ENCODE measurements around the gene PPT2. TPM values are rescaled to one million over a fixed set of nuclear protein-coding genes. Genes with fewer than 3 reads are reported as not detected.
"Not testable (repeated sequence)": the region's sequence is repeated elsewhere in the genome, so short reads cannot be mapped to it uniquely, and the experiment has no call there.

The PPT2 gene
- total RNA-seq, 2 experiments from 2014 or later = 9.9 to 10.1 TPM

DNA sequence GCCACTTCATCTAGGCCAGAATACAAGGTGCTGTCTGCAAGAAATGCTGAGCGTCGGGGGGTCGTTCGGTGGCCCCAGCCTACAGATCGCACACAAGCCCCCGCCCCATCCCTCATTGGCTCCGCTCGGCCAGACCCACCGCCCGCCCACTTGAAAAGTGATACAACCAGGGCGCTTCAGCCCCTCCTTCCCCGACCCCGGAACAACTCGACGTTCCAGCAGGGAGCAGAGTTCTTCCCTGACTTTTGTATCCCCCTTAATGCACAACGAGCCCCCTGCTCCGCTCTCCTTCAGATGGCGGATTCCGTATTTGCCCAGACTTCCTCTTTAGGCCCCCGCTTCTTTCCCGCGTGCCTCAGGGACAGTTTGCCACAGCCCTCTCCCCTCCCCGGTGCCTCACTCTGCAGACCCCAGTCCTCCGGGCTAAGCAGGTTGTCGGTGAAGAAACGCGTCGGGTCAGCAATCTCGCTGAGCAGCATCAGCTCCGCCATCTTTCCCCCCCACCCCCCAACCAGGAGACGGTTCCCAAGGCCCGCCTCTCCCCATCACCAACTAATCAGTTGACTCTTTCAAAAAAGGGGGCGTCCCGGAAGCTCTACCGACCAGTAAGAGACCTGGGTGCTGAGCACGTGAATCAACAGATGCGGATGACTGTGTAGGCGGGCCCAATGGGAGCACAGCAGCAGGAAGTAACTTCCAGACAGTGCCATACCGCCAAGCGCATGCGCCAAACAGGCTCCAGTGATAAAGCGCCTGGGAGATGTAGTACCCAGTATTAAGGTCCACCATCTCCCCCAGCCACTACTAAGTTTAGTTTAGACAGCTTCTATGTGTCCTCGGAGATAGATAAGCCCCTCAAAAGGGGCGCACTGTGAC, 26.0 kb upstream of the PPT2 start, which contains the start of gene ATF6B:
TSS of gene ATF6B (minus strand) at position 530 of the 876 bp plus-strand sequence. CDS start at position 491, 39 bp downstream.
- Mint-ChIP-seq H3K27ac (peak within 1 kb of the TSS; percentile 98), H3K36me3 (ENCODE audit: low read depth) (peaks cover 18% of the 10 kb centered on the region), H3K4me1 (peaks cover 39% of the 10 kb centered on the region), H3K9me3 (ENCODE audit: low read depth) (no peaks in the 10 kb centered on the region), H3K27me3 (no peaks in the 10 kb centered on the region), H3K4me3 (peak within 1 kb of the TSS; percentile 99)
- POLR2A ChIA-PET = interaction anchor here (0.6 to 2.2 kb wide), 11 partner anchors 9 to 844 kb away, joined by 3 to 8 read pairs (median 3); partner anchors contain the start of gene EHMT2
- intact Hi-C loops (cut with DNase I, micrococcal nuclease) = loop anchor here (1.0 to 10.0 kb wide), 5 partner anchors 50 to 725 kb away; partner anchors contain the start of genes ATP6V1G2 (in 1 of the 2), DDX39B (in 1 of the 2), EHMT2 (in 1 of the 2) and NFKBIL1 (in 1 of the 2)
- DNase-seq (peak; percentile 99), ATAC-seq (peak; percentile 91)
- CTCF ChIA-PET = interaction anchor here (0.6 to 4.2 kb wide), 6 partner anchors 8 to 1946 kb away, joined by 3 to 36 read pairs (median 4); no protein-coding TSS in a partner anchor

DNA sequence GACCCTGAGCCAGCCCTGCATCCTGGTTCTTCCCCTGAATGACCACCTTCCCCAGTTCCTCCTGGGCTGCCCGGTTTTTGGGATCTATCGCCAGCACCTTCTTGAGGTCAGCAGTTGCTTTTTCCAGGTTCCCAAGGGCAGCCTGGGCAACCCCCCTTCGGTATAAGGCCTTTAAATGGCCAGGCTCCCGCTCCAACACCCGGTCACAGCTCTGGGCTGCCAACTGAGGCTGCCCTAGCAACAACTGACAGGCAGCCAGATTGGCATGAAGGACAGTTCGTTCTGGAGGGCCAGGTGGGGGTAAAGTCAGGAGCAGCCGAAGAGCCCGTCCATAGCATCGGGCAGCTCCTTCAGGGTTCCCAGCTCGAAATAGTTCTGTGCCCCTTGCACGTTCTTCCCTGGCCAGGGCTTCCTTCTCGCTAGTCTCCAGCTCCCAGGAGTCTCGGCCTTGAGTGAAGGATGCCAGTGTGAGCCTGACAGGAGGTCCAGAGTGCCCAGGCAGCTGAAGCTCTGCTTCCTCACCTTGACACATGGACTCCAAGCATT, 25.1 kb upstream of the PPT2 start:
- Mint-ChIP-seq H3K4me1 (peaks cover 39% of the 10 kb centered on the region), H3K9me3 (ENCODE audit: low read depth) (no peaks in the 10 kb centered on the region), H3K36me3 (ENCODE audit: low read depth) (peaks cover 16% of the 10 kb centered on the region), H3K27me3 (no peaks in the 10 kb centered on the region), H3K27ac (peak overlapping the region; percentile 98), H3K4me3 (peak overlapping the region; percentile 99)
- no peak for ATAC-seq
- intact Hi-C loops (cut with DNase I, micrococcal nuclease) = loop anchor here (1.0 to 10.0 kb wide), 5 partner anchors 49 to 724 kb away; partner anchors contain the start of genes ATP6V1G2 (in 1 of the 2), DDX39B (in 1 of the 2), EHMT2 (in 1 of the 2) and NFKBIL1 (in 1 of the 2)
- ChIA-PET CTCF (interaction anchor here (0.6 to 4.2 kb wide), 7 partner anchors 11 to 81 kb away, joined by 3 to 36 read pairs (median 4); partner anchors contain the start of gene GPSM3), POLR2A (interaction anchor here (0.7 to 2.2 kb wide), 5 partner anchors 20 to 294 kb away, joined by 3 to 8 read pairs (median 4); partner anchors contain the start of gene EHMT2)
- no peak for DNase-seq

DNA sequence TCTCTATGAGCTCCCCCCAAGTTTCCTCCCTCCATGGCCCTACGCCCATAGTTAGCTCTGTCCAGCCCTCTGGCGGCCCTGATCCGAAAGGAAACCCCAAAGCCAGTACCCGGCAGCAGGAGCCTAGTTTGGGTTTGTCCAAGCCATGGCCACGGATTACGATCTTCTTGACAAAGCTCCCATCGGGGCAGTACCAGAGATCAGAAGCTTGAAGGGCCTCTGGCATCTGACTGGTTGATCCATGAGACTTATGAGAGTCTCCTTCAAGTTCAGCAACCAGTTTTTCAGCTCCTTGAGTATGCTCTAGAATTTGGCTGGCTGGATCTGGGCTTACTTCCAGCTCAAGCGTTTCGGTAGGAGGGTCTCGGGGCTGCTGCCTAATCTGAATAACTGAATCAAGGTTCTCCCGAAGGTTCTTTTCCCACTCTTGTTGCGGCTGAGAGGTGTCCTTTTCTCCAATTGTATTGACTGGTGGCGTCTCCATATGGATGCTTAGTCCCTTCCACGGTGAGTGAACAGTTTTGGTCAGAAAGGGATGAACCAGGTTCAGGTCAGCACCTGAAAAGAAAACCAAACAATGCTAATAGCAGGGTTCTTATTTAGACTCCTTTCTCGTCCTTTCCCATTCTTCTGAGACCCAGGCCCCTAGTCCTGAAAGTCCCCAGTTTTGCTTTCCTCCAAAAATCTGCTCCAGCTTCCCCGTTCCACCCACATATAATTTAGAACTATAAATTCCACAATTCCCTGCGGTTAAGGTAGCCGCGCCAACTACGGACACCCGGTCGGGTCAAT, 24.4 kb upstream of the PPT2 start:
- no peaks in the 10 kb centered on the region for H3K27me3 Mint-ChIP-seq
- no peaks in the 10 kb centered on the region for H3K9me3 Mint-ChIP-seq (ENCODE audit: low read depth)
- H3K27ac Mint-ChIP-seq = peak overlapping the region; percentile 97
- POLR2A ChIA-PET = interaction anchor here (2.2 kb wide), 1 partner anchor 48 kb away, joined by 4 read pairs; no protein-coding TSS in a partner anchor
- DNase-seq (no peak), ATAC-seq (no peak)
- peak overlapping the region; percentile 99 for H3K4me3 Mint-ChIP-seq
- CTCF ChIA-PET = interaction anchor here (0.6 to 4.2 kb wide), 9 partner anchors 12 to 82 kb away, joined by 3 to 36 read pairs (median 4); partner anchors contain the start of gene GPSM3
- intact Hi-C loops (cut with DNase I, micrococcal nuclease) = loop anchor here (1.0 to 10.0 kb wide), 10 partner anchors 19 to 715 kb away; partner anchors contain the start of genes PPT2 (in 2 of the 2), ATP6V1G2 (in 1 of the 2), DDX39B (in 1 of the 2) and DXO (in 1 of the 2)
- H3K36me3 Mint-ChIP-seq (ENCODE audit: low read depth) = peaks cover 12% of the 10 kb centered on the region
- H3K4me1 Mint-ChIP-seq = peaks cover 36% of the 10 kb centered on the region

DNA sequence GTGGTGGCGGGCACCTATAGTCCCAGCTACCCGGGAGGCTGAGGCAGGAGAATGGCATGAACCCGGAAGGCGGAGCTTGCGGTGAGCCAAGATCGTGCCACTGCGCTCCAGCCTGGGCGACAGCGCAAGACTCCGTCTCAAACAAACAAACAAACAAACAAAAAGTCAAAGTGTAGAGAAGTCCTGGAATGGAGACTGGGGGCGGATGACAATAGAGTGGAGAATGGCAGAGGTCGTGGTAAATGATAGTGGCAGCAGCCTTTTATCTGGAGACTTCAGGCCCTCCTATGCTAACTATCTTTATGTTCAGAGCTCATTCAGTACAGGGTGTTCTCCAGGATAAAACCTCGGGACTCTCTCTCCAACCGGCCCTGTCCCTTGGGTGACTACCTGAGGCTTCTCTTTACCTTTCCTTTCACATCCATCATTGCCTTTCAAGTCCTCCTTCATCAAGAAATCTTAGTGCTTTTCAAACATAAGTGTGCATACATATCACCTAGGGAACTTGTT, 22.4 kb upstream of the PPT2 start:
- DNase-seq (no peak), ATAC-seq (no peak)
- intact Hi-C loops (cut with DNase I, micrococcal nuclease) = loop anchor here in 1 of 2 experiments (2.0 kb wide), 1 partner anchor 713 kb away; the partner anchor contains the start of gene PSMB8
- CTCF ChIA-PET = interaction anchor here (0.8 to 2.0 kb wide), 6 partner anchors 9 to 64 kb away, joined by 3 to 6 read pairs (median 4); partner anchors contain the start of gene PRRT1
- Mint-ChIP-seq H3K4me1 (peaks cover 28% of the 10 kb centered on the region), H3K4me3 (no peak overlapping the region), H3K27ac (no peak overlapping the region), H3K36me3 (ENCODE audit: low read depth) (peaks cover 3% of the 10 kb centered on the region), H3K27me3 (no peaks in the 10 kb centered on the region), H3K9me3 (ENCODE audit: low read depth) (no peaks in the 10 kb centered on the region)
- POLR2A ChIA-PET = no interaction called here

DNA sequence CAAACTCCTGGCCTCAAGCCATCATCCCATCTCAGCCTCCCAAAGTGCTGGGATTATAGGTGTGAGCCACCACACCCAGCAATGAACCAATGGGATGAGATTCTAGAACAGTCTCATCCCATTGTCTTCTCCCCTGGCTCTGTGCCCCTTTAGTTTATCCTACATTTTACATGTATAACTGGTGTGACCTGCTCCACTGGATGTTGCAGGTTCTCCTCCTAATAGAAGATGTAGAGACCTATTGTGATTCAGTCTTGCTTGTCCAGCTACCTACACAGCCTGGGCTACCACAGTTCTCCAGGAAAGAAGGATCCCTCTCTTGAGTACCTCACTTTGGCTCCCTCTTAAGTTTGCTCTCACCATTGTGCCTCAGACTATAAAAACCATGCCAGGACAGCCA, 21.8 kb upstream of the PPT2 start:
- Mint-ChIP-seq H3K27me3 (no peaks in the 10 kb centered on the region), H3K27ac (no peak overlapping the region), H3K36me3 (ENCODE audit: low read depth) (peaks cover under 1% of the 10 kb centered on the region), H3K4me3 (no peak overlapping the region), H3K9me3 (ENCODE audit: low read depth) (no peaks in the 10 kb centered on the region), H3K4me1 (peaks cover 22% of the 10 kb centered on the region)
- ATAC-seq (no peak), DNase-seq (no peak)
- ChIA-PET POLR2A (no interaction called here), CTCF (interaction anchor here (0.8 to 1.4 kb wide), 3 partner anchors 8 to 20 kb away, joined by 3 to 5 read pairs (median 3); partner anchors contain the start of gene PRRT1)
- intact Hi-C loops (cut with DNase I, micrococcal nuclease) = no loop called here

DNA sequence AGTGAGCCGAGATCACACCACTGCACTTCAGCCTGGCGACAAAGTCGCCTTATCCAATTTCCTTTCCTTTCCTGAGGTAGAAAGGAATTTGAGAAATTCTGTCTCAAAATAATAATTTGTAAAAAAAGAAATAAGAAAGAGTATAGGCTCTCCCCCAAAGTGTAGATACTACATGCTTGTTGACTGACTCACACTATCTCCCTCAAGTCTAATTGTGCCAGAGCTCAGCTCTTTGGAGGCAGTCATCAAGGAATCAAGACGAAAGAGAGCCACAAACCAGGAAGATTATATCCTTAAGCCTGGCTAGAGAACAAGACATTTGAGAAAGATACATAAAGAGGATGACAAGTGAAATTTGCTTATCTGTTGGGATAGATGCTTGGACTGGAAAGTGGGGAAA, 20.2 kb upstream of the PPT2 start:
- POLR2A ChIA-PET = no interaction called here
- CTCF ChIA-PET = no interaction called here
- intact Hi-C loops (cut with DNase I, micrococcal nuclease) = no loop called here
- no peak for ATAC-seq
- peaks cover 13% of the 10 kb centered on the region for H3K4me1 Mint-ChIP-seq
- H3K27ac Mint-ChIP-seq = no peak overlapping the region
- H3K4me3 Mint-ChIP-seq = no peak overlapping the region
- H3K36me3 Mint-ChIP-seq (ENCODE audit: low read depth) = no peaks in the 10 kb centered on the region
- no peak for DNase-seq
- H3K27me3 Mint-ChIP-seq = no peaks in the 10 kb centered on the region
- no peaks in the 10 kb centered on the region for H3K9me3 Mint-ChIP-seq (ENCODE audit: low read depth)

DNA sequence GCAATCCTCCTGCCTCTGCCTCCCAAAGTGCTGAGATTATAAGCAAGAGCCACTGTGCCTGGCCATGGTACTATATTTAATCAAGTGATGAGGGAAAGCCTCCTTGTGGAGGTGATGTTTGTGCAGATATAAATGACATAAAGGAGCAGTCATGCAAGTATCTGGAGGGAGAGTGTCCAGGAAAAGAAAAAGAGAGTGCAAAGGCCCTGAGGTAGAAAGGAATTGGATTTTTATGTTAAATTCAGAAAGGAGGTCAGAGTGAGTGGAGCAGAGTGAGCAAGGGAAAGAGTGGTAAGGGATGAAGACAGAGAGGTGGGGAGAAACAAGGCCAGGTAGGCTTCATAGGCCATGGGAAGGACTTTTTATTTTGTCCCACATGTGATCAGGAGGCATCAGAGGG, 16.5 kb upstream of the PPT2 start:
- POLR2A ChIA-PET = no interaction called here
- Mint-ChIP-seq H3K27me3 (no peaks in the 10 kb centered on the region), H3K4me3 (no peak overlapping the region), H3K9me3 (ENCODE audit: low read depth) (no peaks in the 10 kb centered on the region), H3K36me3 (ENCODE audit: low read depth) (no peaks in the 10 kb centered on the region), H3K27ac (no peak overlapping the region), H3K4me1 (no peaks in the 10 kb centered on the region)
- ATAC-seq (no peak), DNase-seq (no peak)
- intact Hi-C loops (cut with DNase I, micrococcal nuclease) = no loop called here
- CTCF ChIA-PET = interaction anchor here (1.3 to 1.8 kb wide), 2 partner anchors 11 to 18 kb away, joined by 4 to 5 read pairs; no protein-coding TSS in a partner anchor

DNA sequence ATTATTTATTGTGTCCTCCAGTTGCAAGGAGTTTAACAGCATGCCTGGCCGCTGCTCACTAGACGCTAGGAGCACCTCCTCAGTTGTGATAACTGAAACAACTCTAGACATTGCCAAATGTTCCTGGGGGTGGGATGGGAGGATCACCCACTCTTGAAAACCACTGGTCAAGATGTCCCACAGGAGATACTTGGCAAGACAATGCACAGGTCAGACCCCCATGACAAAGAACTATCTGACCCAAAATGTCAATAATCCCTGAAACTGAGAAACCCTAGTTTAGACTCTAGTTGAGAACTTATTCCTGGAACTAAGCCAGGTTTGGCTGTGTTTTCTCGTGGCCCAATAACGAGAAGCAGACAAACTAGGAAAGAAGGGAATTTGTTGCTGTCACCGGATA, 14.4 kb upstream of the PPT2 start:
- intact Hi-C loops (cut with DNase I, micrococcal nuclease) = no loop called here
- H3K4me3 Mint-ChIP-seq = no peak overlapping the region

DNA sequence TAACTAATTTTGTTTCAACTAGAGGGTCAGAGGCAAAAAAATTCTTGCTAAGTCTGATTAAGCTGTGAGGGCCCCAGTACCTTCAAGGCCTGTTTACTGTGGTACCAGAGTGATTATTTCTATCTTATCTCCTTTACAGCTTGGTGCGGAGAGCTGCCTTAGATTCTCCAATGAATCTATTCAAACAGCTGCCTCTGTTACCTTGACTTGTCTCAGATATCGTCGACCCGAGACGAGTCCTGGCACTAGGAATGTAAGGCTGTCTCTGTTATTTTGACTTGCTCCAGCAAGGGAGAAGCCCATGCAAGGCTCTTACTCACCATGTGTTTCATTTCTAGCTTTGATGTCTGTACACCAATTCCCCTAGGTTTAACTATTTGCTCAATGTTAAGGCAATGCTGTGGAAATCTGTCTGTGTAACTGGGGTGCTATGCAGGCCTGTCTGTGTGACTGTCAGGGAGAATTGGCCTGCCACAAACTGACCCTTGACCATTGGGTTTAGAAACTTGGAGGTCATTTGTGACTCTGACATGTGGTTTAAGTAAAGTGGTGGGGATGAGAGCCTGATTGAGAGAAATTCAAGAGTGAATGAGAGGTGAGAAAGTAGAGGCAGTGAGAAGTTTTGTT, 13.4 kb upstream of the PPT2 start:
- H3K36me3 Mint-ChIP-seq (ENCODE audit: low read depth) = no peaks in the 10 kb centered on the region
- CTCF ChIA-PET = interaction anchor here (1.3 kb wide), 1 partner anchor 9 kb away, joined by 3 read pairs; no protein-coding TSS in a partner anchor
- POLR2A ChIA-PET = interaction anchor here (0.6 kb wide), 3 partner anchors 18 to 705 kb away, joined by 3 to 6 read pairs (median 5); no protein-coding TSS in a partner anchor
- no peak overlapping the region for H3K27ac Mint-ChIP-seq
- ATAC-seq = no peak
- no peaks in the 10 kb centered on the region for H3K27me3 Mint-ChIP-seq
- H3K4me3 Mint-ChIP-seq = no peak overlapping the region
- no peaks in the 10 kb centered on the region for H3K4me1 Mint-ChIP-seq
- H3K9me3 Mint-ChIP-seq (ENCODE audit: low read depth) = no peaks in the 10 kb centered on the region
- DNase-seq = no peak
- intact Hi-C loops (cut with DNase I, micrococcal nuclease) = no loop called here

More for the DNA sequence above, 14.4 kb upstream of the PPT2 start:
- Mint-ChIP-seq H3K27me3 (no peaks in the 10 kb centered on the region), H3K36me3 (ENCODE audit: low read depth) (no peaks in the 10 kb centered on the region), H3K4me1 (no peaks in the 10 kb centered on the region), H3K9me3 (ENCODE audit: low read depth) (no peaks in the 10 kb centered on the region), H3K27ac (no peak overlapping the region)
- POLR2A ChIA-PET = interaction anchor here (0.7 kb wide), 1 partner anchor 166 kb away, joined by 3 read pairs; no protein-coding TSS in a partner anchor
- DNase-seq (no peak), ATAC-seq (no peak)
- CTCF ChIA-PET = interaction anchor here (1.3 kb wide), 1 partner anchor 8 kb away, joined by 3 read pairs; no protein-coding TSS in a partner anchor

DNA sequence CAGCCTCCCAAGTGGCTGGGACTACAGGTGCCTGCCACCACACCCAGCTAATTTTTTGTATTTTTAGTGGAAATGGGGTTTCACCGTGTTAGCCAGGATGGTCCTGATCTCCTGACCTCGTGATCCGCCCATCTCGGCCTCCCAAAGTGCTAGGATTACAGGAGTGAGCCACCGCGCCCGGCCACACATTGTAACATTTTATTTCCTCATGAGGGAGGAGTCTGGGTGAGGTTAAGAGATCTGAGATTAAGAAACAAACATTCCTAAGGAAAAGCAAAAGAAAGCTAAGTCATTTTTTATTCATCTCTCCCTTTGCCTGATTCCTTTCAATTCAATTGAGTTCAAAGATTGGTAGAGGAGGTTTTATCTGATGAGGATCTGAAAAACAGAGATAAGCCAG, 9.7 kb upstream of the PPT2 start:
- H3K27ac Mint-ChIP-seq; H3K27me3 Mint-ChIP-seq; H3K4me3 Mint-ChIP-seq; H3K36me3 Mint-ChIP-seq (ENCODE audit: low read depth); intact Hi-C loops (cut with DNase I, micrococcal nuclease); H3K9me3 Mint-ChIP-seq (ENCODE audit: low read depth); ATAC-seq; DNase-seq: not testable (repeated sequence)
- CTCF ChIA-PET = interaction anchor here (2.0 kb wide), 1 partner anchor 25 kb away, joined by 5 read pairs; no protein-coding TSS in a partner anchor
- POLR2A ChIA-PET = interaction anchor here (0.6 kb wide), 1 partner anchor 393 kb away, joined by 5 read pairs; no protein-coding TSS in a partner anchor
- peaks cover 12% of the 10 kb centered on the region for H3K4me1 Mint-ChIP-seq

Measured in activated CD4-positive, alpha-beta T cell treated with anti-CD3 and anti-CD28 coated beads for 36 hours (primary cell).